Transverse colon (tissue), 4 donors: ENCODE results near the gene PHACTR2. TPM values are rescaled to one million over a fixed set of nuclear protein-coding genes. Genes with fewer than 3 reads are reported as not detected.

Source experiments
- DNase-seq: peaks from one replicate; pipeline ENCODE4 v3.0.0-alpha.2; 2019
- H3K27ac ChIP-seq, 4 donors: fragments of 200-600 bp; sonication (generic); 2 replicates each; pipeline ENCODE4 v1.5.1; 2016 to 2018; ENCODE audit warnings: inconsistent platforms in 4 of 4
- H3K27me3 ChIP-seq: fragments of 200-600 bp; sonication (generic); 2 replicates; pipeline ENCODE4 v1.5.1; 2017; ENCODE audit warnings: inconsistent platforms
- H3K36me3 ChIP-seq, 4 donors: fragments of 200-600 bp; sonication (generic); 2 replicates each; pipeline ENCODE4 v1.5.1; 2017 to 2019; ENCODE audit warnings: inconsistent platforms in 4 of 4
- H3K4me1 ChIP-seq, 4 donors: fragments of 200-600 bp; sonication (generic); 2 replicates each; pipeline ENCODE4 v1.5.1; 2017 to 2020; ENCODE audit warnings: inconsistent platforms in 4 of 4
- H3K4me3 ChIP-seq, 4 donors: fragments of 200-600 bp; sonication (generic); 1 replicate in 1 of 4; 2 replicates in 3 of 4; pipeline versions ENCODE4 v1.5.1 to v1.6.1; 2017 to 2019; ENCODE audit warnings: inconsistent platforms in 4 of 4
- H3K9me3 ChIP-seq, 2 donors: fragments of 200-600 bp; sonication (generic); 2 replicates each; pipeline ENCODE4 v1.5.1; 2017 to 2019; ENCODE audit warnings: inconsistent platforms in 2 of 2
- EP300 ChIP-seq: sonication (generic); formaldehyde crosslinking; IDR thresholded peaks from one replicate; pipeline ENCODE4 v1.6.1; 2017; ENCODE audit warnings: antibody characterized with exemption, low read depth
- POLR2A ChIP-seq: fragments of 450-650 bp; IDR thresholded peaks from one replicate; pipeline ENCODE4 v1.6.1; 2016; ENCODE audit warnings: antibody characterized with exemption, mild to moderate bottlenecking, moderate library complexity
- POLR2AphosphoS5 ChIP-seq, 3 donors: sonication (generic); formaldehyde crosslinking; IDR thresholded peaks; one replicate each; pipeline ENCODE4 v1.6.1; 2016; ENCODE audit warnings: antibody characterized with exemption in 3 of 3
- WGBS, 2 donors: methylation state at CpG; one replicate each; pipeline ENCODE4 v1.1.5; 2018; ENCODE audit warnings: low coverage in 1 of 2; 5-methylcytosine and 5-hydroxymethylcytosine counted together
- in situ Hi-C, 4 donors: fragments of 200-750 bp; cut with MboI; loops; one replicate each; pipeline versions ENCODE4 v1.15.0 to v1.15.1; 2017; ENCODE audit warnings: low sequenced_read_pairs in 3 of 4, low pct_ligation_motif_present in 1 of 4, low pct_unique_long_range_greater_than_20kb in 1 of 4
- intact Hi-C: fragments of 100-400 bp; cut with DNase I; formaldehyde crosslinking; loops from one replicate; pipeline ENCODE4 v1.15.1; 2023; ENCODE audit warnings: low total_unique reads
- total RNA-seq, 4 donors: library from RNA; depleted of rRNA; stranded (reverse); fragments of >200 nt; gene quantifications; one replicate each; pipeline ENCODE4 v1.1.0, GENCODE V29; 2016
- TF ChIP-seq, protein P1 (sequence below), 5 experiments: fragments of 200-600 bp in 3 of 5; fragments of 450-650 bp in 2 of 5; sonication (generic) in 3 of 5; IDR thresholded peaks; 1 replicate in 2 of 5; 2 replicates in 3 of 5; pipeline ENCODE4 v1.5.1; 2016 to 2017; ENCODE audit warnings: antibody characterized with exemption in 5 of 5, inconsistent platforms in 3 of 5, mild to moderate bottlenecking in 2 of 5, moderate library complexity in 1 of 5

Gene PHACTR2
- total RNA-seq, 4 donors from 2014 or later, result 38.6 to 56.8 (median 48.7) TPM

DNA sequence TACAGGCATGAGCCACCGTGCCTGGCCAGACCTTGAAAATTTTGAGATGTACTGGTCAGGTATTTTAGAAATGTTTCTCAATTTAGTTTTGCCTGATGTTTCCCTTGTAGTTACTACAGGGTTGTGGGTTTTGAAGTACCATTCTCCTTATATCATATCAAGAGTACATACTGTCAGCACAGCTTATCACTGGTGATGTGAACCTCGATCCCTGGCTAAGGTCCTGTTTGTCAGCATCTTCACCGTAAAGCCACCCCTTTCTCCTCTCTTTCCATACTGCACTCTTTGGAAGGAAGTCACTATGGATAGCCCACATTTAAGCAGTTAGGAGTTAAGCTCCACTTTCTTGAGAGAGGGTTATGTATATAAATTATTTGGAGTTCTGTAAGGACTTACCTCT lies 27.8 kb downstream of the PHACTR2 start:
- 90 to 96% methylated on average over 3 of the region's 3 CpGs for WGBS, 2 donors
- in situ Hi-C loops (no loop called here), intact Hi-C loops (no loop called here)
- no peak overlapping the region for H3K4me3 ChIP-seq
- H3K36me3 ChIP-seq, result no peaks in the 10 kb centered on the region
- DNase-seq, result no peak
- H3K27ac ChIP-seq, result no peak overlapping the region
- no peaks in the 10 kb centered on the region for H3K9me3 ChIP-seq
- peaks cover 0 to 14% (median 6%) of the 10 kb centered on the region in 4 donors for H3K4me1 ChIP-seq
- TF ChIP-seq, protein P1, sequence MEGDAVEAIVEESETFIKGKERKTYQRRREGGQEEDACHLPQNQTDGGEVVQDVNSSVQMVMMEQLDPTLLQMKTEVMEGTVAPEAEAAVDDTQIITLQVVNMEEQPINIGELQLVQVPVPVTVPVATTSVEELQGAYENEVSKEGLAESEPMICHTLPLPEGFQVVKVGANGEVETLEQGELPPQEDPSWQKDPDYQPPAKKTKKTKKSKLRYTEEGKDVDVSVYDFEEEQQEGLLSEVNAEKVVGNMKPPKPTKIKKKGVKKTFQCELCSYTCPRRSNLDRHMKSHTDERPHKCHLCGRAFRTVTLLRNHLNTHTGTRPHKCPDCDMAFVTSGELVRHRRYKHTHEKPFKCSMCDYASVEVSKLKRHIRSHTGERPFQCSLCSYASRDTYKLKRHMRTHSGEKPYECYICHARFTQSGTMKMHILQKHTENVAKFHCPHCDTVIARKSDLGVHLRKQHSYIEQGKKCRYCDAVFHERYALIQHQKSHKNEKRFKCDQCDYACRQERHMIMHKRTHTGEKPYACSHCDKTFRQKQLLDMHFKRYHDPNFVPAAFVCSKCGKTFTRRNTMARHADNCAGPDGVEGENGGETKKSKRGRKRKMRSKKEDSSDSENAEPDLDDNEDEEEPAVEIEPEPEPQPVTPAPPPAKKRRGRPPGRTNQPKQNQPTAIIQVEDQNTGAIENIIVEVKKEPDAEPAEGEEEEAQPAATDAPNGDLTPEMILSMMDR (IDR thresholded peaks at IDR 0.05), result no peak
- TF ChIP-seq POLR2AphosphoS5 (IDR thresholded peaks at IDR 0.05) (no peak), POLR2A (no peak), EP300 (no peak)
- H3K27me3 ChIP-seq, result no peaks in the 10 kb centered on the region

DNA sequence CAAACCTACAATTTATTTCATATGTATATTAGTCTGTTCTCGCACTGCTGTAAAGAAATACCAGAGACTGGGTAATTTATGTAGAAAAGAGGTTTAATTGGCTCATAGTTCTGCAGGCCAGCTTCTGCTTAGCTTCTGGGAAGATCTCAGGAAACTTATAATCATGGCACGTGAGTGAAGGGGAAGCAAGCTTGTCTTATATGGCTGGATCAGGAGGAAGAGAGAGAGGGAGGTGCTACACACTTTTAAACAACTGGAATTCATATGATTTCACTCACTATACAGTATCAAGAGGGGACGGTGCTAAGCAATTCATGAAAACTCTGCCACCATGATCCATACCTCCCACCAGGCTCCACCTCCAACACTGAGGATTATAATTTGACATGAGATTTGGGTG lies 29.9 kb downstream of the PHACTR2 start:
- H3K36me3 ChIP-seq, result no peaks in the 10 kb centered on the region
- 74 to 95% methylated on average over 3 of the region's 3 CpGs for WGBS, 2 donors
- intact Hi-C loops, result no loop called here
- H3K27ac ChIP-seq, result no peak overlapping the region
- no peak overlapping the region for H3K4me3 ChIP-seq
- H3K27me3 ChIP-seq, result no peaks in the 10 kb centered on the region
- TF ChIP-seq, protein P1 (IDR thresholded peaks at IDR 0.05), result no peak
- TF ChIP-seq POLR2A (no peak), EP300 (no peak), POLR2AphosphoS5 (IDR thresholded peaks at IDR 0.05) (no peak)
- H3K4me1 ChIP-seq, result no peaks in the 10 kb centered on the region
- in situ Hi-C loops, result no loop called here
- no peak for DNase-seq
- no peaks in the 10 kb centered on the region for H3K9me3 ChIP-seq

DNA sequence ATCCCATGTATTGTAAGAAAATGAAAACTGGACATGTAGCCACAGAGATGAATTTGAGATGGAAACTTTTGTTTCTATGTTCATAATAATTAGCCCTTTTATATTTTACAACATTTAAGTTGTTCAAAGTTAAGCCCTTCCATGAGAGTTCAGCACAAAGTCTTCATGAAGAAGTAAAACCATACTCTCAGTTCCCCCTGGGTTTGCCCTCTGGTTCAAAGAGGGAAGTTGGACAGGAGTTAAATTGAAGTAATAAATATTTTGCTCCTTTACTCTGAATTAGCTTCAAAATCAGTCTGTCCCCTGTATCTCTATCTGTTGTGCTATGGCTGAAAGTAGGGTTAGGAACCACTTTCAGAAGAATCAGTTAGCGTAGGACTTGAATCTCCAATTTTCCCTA lies 31.1 kb downstream of the PHACTR2 start:
- DNase-seq, result no peak
- Histone ChIP-seq H3K27ac (no peak overlapping the region), H3K36me3 (no peaks in the 10 kb centered on the region), H3K4me1 (no peaks in the 10 kb centered on the region), H3K4me3 (no peak overlapping the region), H3K27me3 (no peaks in the 10 kb centered on the region), H3K9me3 (no peaks in the 10 kb centered on the region)
- intact Hi-C loops (no loop called here), in situ Hi-C loops (no loop called here)
- WGBS, 2 donors, result 86 to 93% methylated on average over 1 of the region's 1 CpG
- no peak for TF ChIP-seq POLR2AphosphoS5 (IDR thresholded peaks at IDR 0.05)
- TF ChIP-seq EP300, result no peak
- TF ChIP-seq, protein P1 (IDR thresholded peaks at IDR 0.05), result no peak
- TF ChIP-seq POLR2A, result no peak

DNA sequence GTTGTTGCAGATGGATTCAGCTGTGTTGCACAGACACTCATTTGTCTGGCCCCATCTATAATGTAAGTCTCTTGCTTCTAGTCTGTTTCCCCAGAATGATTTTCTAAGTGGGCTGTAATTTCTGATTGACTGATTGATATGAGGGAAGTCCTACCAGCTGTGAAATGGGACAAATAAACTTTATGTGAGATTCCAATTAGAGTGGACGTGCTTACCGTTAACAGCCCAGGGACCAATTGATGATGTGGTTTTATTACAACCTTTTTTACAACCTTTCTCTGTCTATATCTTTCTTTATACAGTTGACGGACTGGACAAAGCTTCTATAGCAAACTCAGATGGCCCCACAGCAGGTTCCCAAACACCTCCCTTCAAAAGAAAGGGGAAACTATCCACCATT lies 33.9 kb downstream of the PHACTR2 start:
- H3K36me3 ChIP-seq, result no peaks in the 10 kb centered on the region
- no peak for DNase-seq
- H3K4me3 ChIP-seq, result no peak overlapping the region
- no peak overlapping the region for H3K27ac ChIP-seq
- H3K9me3 ChIP-seq, result no peaks in the 10 kb centered on the region
- H3K4me1 ChIP-seq, result no peaks in the 10 kb centered on the region
- in situ Hi-C loops (no loop called here), intact Hi-C loops (no loop called here)
- TF ChIP-seq EP300 (no peak), POLR2A (no peak), POLR2AphosphoS5 (IDR thresholded peaks at IDR 0.05) (no peak)
- TF ChIP-seq, protein P1 (IDR thresholded peaks at IDR 0.05), result no peak
- H3K27me3 ChIP-seq, result no peaks in the 10 kb centered on the region
- 99 to 100% methylated on average over 3 of the region's 3 CpGs for WGBS, 2 donors
